NCI-H1436 treated with DMSO at 0.1 percent for 48 hours (cell line): ENCODE data around the gene SLC24A3.
"Not testable (repeated sequence)": the region's sequence is repeated elsewhere in the genome, so short reads cannot be mapped to it uniquely, and the experiment has no call there.

Experiments used
- DNase-seq: peaks from one replicate; lab custom pipeline; 2025; lab: John Stamatoyannopoulos, UW

Gene SLC24A3

DNA sequence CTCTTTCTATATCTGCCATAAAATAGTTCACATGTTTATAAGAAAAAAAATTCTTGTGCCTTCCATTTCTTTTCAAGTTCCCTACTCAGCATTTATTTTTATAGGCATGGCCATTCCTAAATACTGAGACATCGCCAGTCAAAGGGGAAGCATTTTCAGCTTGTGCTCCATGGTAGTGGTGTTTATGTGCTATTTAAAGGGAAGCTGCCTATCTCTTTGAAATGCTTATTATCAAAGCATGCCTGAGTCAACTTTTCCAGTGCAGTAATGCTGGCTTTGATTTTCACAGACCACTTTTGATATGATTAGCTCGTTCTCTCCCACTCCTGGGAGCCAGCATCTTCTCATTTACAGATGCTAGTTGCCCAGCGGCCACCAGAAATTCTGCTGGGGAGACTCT lies 421.5 kb downstream of the SLC24A3 start:
- no peak for DNase-seq

DNA sequence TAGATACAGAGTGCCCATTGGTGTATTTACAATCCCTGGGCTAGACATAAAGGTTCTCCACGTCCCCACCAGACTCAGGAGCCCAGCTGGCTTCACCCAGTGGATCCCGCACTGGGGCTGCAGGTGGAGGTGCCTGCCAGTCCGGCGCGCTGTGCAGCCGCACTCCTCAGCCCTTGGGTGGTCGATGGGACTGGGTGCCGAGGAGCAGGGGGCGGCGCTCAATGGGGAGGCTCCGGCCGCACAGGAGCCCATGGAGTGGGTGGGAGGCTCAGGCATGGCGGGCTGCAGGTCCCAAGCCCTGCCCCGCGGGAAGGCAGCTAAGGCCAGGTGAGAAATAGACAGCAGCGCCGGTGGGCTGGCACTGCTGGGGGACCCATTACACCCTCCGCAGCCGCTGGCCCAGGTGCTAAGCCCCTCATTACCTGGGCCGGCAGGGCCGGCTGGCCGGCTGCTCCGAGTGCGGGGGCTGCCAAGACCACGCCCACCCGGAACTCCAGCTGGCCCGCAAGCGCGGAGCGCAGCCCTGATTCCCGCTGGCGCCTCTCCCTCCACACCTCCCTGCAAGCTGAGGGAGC lies 427.1 kb downstream of the SLC24A3 start:
- not testable (repeated sequence) for DNase-seq

DNA sequence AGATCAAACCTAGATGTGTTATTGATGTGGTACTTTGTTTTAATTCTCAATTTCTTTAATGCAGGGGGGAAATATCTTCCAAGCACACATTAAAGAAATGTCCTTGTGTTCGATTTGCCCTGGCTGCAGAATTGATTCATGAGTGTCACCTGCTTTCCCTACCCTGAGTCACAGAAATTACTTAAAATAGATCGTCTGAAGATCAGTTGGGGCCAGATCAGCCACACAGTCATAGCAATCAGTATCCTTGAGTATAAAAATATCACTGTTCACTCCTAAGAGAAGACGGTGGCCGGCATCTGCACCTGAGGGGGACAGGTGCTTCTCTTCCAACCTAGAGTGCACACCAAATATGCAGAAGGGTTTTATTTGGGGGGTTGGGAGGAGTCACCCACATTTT lies 430.4 kb downstream of the SLC24A3 start:
- DNase-seq, result no peak

DNA sequence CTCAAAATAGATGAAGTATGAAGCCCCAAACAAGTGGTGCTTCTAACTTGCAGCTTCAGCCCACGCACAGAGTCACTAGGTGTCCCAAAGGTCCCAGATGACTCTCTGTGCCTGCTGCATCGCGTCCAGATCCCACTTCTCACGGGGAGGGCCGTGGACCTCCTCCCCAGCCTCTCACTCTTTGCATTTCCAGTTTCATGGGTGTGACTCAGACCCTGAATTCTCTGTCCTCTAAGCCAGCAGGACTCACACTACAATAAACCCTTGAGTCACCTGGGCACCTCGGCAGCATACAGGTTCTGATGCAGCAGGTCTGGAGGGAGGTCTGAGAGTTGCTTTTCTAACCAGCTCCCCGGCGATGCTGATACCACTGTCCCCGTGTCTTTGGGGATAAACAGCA lies 431.6 kb downstream of the SLC24A3 start:
- DNase-seq, result no peak

DNA sequence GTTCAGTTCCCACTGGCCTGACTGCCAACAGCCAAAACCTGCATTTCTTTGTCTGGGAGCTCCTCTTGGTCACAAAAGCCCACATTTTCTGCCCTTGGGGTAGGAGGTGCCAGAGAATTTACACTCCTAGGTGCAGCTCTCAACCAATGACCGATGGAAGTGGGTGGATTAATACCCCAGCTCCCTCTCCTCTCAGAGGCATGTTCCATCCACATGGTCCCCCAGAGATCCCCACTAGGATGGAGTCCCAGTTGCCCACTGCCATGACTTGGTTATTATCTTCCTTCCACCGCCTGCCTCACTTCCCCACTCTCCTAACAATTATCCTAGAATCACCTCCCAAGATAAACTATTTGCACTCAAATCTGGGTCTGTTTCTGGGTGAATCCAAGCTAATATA lies 434.5 kb downstream of the SLC24A3 start:
- DNase-seq, result no peak

DNA sequence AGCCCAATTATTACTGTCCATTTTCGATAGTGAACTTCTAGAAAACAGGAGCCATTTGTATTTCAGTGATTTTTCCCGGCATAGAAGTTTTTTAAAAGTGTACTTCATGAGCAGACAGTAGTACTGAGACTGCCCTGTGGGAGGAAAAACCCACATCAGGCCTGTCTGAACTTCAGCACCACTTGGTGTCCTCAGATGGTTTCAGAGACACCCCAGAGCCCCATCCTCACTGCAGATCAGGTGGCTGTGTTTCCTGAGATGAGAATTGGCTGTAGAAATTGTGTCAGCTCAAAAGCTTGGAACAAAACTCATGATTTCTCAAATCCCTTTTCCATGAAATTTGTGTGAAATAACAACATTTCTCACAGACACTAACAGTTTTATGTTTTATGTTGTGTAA lies 435.6 kb downstream of the SLC24A3 start:
- DNase-seq, result no peak

DNA sequence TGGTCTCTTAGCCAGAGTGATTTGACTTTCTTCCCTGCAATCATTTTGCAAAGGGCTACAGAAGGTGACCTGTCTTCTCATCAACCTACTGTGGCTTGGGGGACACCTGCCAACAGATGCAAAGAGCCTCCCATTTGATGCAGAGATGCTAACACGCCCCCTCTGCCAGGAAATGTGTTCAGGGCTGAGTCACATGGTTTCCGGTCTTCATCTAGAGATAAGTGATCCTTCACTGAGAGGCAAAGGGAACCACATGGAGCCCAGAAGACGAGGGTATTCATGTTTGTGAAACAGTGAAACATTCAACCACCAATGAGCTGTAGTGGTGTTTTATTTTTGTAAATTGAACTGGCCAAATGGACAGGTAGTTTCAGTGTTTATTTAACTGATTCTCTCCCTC lies 436.6 kb downstream of the SLC24A3 start:
- no peak for DNase-seq

DNA sequence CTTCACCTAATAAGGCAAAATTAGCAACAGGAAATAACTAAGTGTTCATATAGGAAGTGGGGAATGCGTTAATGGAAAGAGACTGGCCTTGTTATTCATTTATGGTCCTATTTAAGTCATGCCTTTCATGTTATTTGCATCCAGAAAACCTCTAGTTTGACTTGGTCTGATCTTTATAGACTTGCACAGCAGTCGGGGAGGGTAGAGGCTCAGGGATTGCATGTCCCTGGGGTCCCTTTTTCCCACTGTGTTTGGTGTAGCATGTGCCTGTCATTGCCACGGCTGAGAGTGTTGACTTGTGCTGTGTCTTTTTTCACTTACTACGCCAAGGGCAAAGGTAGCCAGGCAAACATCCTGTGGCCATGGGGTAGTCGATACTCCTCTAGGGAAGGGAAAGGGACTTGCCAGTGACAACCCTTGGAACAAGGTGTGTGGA lies 440.2 kb downstream of the SLC24A3 start:
- no peak for DNase-seq

DNA sequence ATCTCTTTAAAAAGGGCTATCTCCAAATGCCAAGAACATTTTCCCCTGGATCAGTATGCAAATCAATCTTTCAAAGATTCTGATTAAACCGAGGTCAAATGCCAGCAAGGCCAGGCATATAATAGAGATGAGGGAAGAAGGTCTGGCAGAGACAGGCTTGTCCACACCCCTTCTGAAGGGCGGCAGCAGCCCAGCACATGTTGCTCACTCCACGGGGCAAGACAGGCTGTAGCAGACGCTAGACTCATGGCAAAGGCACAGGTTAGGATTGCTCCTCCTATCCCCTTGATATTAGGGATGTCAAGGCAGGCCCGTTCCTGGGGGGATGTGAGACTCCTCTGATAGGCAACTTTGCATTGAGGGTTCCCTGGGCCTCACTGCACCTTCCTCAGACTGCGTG lies 440.9 kb downstream of the SLC24A3 start:
- DNase-seq, result no peak

DNA sequence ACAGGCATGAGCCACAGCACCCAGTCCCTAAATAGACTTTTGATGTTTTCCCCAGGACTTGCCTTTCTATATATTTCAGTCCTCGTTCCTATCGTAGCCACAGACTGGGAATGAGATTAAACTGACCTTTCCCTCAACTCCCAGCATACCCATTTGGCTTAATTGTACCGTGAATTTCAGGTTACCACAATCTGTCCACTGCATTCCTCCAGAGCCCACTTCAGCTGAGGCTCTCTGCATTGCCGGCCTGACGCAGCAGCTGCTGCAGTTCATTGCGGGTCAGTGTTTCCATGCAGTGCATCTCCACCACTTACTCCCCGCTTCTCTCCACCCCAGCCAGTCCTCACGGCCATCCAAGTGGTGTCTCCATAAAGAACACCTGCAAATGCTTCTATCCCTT lies 442.5 kb downstream of the SLC24A3 start:
- DNase-seq, result no peak

DNA sequence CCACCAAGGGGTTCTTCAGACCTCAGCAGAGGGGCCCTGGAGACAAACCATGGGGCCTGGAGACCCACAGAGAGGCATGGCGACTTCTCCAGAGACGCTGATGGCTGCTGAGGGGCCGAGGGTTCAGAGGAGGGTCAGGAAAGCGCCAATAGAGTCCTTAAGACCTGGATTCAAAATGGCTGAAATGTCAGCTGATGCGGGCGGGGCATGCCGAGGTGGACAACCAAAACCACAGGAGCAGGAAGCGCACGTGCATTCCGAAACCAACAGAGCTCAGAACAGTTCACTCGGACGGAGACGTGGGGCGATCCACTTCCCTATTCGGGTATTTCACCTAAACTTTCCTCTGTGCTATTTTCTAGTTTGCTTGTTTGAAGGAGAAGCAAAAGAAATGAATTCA lies 445.7 kb downstream of the SLC24A3 start:
- DNase-seq, result no peak

DNA sequence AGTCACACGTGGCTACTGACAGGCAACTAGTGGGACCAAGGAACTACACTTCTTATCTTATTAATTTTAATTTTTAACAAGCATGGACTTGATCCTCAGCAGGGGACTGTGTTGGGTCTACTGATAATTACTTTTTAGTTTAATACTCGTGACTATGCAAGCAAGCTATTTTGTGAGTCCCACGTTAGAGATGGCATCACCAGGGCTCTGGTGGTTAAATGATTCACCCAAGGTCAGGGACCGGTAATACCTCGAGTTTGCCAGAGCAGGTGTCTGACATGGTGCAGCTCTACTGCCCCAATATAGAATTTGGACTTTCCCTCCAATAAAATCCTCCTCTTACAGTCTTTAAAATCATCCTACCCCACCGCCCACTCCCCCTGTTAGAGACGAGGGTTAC lies 447.0 kb downstream of the SLC24A3 start:
- DNase-seq, result no peak

DNA sequence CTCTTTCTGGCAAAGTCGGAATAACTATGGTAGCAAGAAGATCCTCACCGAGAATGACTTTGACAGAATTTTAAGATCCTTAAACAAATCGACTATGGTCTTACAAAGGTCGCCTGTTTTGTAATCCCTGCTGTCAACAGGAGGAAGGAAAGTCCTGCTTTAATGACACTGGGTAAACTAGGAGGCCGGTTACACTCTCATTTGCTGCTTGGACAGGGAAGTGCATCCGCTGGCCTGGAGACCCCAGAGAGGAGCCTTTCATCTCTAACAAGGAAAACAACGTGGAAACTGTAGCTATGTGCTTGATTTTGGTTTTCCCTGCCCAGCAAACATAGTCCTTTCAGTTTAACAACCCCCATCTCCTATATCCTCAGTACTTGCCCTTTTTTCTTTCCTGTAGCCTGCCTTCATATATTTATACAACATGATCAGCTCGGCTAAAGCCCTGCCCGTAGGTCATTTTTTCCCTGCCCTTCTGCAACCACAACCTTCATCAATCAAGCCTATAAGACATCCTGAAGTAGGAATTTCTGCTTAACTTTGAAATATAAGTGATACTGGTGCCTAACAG lies 448.5 kb downstream of the SLC24A3 start:
- no peak for DNase-seq

DNA sequence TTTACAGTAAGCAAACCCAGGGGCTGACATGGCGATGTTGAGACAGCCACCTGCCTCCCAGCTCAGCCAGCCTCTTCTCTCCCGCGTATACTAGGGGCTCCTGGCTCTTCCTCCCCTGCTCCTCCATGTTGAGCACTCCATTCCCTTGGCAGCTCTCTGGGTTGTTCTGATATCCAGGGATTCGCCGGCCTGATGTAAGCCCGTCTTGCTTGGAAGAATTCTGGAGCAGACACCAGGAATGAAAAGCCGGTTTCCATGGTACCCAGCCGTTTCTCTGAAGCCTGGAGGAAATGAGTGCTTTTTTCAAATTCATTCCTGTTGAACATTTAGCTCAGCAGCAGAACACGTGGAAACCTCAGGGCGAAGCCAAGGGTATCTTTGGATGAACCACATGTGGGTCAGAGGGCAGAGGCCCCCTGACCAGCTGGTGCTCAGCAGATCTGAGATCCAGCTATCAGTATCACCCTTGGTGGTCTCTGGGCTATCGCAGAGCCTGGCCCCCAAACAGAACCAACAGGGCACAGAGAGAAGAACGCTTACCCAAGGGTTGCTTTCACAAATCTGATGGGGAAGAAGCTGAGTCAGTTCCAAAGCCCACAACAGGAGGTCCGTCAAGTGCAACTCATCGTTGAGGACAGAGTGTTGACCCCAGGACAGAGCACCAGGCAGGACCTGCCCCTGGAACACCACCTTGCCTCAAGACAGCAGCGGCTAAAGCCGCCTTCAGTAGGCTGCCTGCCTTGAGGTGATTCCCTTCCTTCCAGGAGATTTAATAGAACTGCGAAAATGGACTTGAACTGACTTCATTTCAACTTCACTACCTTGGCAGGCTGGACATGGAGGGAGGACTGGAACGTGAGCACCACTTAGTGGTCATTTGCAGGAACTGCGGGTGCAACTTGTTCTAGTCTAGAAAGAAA lies 449.5 kb downstream of the SLC24A3 start:
- DNase-seq, result no peak

DNA sequence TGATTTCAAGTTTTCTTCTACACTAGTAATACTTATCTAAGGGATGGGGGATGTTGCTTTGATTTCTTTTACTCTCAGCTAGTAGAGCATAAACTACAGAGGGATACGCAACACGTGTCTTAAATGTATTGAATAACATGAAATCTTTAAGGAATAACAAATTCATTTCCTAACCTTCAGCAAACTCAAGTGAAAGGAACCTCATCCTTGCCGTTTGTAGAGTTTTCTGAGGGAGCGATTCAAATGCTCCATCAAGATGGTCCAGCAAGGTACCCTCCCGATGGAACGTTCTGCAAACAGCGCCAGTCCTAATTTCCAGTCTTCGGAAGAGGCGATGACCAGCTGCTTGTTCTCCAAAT lies 450.2 kb downstream of the SLC24A3 start:
- no peak for DNase-seq

DNA sequence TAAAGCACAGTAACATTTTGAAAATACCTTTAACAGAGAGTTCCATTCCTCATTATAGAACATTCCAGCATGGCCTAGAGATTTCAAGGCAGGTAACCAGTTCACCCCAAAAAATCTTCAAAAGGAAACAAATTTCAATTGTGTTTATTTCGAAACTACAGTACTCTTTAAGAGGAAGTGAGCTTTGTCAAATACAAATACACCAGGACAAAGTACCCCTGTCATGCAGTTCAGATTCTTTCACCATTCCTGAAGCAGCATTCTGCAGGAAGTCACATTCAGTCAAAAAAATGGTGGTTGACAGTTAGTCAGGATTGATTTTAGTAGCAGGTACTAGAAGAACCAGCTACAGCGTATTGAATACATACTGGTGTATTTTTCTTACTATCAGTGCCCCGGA lies 456.0 kb downstream of the SLC24A3 start:
- DNase-seq, result no peak

DNA sequence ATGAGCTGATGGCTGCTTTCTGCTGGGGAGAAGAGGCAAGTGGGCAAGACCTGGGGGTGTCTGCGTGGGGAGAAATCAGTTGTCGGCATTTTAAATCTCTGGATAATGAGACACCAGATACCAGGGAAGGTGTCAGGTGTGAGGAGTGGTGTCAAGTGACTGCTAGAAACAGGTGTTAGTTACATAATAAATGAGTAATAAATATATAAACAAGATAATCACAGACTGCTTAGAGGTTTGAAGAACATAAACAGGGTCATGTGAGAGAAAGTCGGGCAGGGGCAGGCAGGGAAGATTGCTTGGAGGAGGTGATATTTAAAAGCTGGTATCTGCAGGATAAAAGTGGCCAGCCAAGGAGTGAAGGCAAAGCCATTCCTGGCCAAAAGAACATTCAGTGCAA lies 458.4 kb downstream of the SLC24A3 start:
- DNase-seq, result peak; percentile 17

DNA sequence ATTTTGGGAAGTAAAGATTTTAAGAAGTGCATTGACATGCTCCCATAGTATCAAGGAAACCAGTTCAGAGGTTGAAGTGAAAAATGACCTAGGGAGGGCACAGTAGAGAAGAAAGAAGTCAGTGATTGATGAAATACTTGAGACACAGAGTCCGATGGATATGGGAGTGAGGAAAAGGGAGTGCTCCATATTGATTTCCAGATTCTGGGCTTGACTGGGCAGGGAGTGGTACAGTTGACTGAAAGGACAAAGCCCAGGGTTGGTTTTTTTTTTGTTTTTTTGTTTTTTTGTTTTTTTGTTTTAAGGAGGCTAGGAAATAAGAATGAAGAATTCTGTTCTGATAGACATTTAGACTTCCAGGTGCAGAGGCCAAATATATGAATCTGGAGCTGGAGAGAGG lies 458.9 kb downstream of the SLC24A3 start:
- no peak for DNase-seq

DNA sequence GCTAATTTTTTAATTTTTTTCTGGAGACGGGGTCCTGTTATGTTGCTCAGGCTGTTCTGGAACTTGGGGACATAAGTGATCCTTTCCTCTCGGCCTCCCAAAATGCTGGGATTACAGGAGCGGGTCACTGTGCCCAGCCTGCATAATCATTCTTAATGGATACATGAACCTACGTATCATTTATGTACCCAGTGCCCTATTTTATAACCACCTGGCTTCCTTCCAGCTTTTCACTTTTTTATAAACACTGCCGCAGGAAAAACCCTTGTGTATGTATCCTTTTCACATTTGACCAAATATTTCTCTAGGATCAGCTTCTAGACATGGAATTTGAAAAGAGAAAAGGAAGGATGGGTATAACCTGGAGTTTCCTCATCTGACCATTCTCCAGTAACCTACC lies 460.1 kb downstream of the SLC24A3 start:
- DNase-seq, result no peak

DNA sequence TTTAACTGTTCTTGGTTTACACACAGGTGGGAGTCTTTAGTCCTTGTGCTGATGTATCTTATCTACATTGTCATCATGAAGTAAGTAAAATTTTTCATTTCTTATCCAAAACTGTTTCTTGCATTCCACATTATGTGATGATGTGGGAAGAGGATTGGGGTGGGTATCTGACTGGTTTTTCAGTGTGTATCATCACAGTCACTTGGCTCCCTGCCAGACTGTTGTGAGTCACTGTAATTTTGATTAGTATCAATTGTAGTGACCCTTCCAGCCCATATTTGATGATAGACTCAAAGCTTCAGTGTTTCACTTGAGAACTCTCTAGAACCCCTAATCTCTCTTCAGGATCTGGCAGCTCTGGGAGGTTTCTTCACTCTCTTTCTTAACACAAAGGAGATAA lies 461.1 kb downstream of the SLC24A3 start:
- DNase-seq, result no peak

DNA sequence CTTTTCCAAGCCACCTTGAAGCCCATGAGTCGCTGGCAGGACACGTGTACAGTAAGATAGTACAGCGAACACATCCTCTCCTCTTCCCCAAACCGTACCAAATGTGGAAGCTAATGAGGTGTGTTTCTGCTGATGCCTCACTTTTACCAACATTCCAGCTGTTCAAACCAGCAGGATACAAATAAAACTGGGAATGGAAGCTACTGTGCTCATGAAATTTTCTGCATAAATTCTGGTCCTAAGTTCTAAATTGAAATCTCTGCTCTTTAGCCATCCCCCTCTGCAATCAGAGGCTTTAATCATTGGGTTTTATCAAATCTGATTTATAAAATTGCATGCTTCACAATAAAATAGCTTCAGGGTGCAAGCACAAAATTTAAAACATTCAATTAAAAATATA lies 463.8 kb downstream of the SLC24A3 start:
- no peak for DNase-seq

DNA sequence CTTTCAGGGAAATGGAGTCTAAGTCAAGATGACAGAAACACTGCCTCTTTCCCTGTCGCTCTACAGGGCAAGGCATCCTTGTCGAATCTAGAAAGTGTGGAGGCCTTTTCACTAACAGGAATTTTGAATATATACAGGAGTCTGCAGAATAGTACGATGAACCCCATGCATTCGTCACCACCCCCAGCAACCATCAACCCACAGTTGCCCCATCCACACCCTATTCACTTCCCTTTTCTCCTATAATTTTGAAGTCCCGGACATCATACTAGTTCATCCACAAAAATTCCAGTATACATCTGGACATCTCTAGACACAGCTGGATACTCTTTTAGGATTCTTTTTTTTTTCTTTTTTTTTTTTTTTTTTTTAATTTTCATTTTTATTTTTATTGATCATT lies 464.9 kb downstream of the SLC24A3 start:
- no peak for DNase-seq

DNA sequence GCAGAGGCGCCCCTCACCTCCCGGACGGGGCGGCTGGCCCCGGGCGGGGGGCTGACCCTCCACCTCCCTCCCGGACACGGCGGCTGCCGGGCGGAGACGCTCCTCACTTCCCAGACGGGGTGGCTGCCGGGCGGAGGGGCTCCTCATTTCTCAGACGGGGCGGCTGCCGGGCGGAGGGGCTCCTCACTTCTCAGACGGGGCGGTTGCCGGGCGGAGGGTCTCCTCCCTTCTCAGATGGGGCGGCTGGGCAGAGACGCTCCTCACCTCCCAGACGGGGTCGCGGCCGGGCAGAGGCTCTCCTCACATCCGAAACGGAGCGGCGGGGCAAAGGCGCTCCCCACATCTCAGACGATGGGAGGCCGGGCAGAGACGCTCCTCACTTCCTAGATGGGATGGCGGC lies 466.1 kb downstream of the SLC24A3 start:
- DNase-seq, result not testable (repeated sequence)
